Measurements from ENCODE around the gene FNDC3B.

DNA sequence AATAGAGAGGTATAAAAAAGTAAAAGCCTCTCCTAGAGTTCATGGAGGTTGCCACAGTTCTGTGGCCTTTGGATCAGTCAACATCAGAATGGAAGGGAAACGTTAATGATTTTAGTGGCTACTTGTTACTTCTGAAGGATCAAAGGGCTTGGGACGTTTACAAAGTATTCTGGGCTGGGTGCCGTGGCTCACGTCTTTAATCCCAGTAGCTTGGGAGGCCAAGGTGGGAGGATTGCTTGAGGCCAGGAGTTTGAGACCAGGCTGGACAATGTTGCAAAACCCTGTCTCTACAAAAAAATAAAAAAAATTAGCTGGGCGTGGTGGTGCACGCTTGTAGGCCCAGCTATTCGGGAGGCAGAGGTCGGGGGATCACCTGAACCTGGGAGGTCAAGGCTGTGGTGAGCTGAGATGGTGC, 44.6 kb downstream of the FNDC3B start:
- TF ChIP-seq EZH2 (optimal IDR thresholded peaks at IDR 0.05; ENCODE audit: low read depth, low read length), result no peak
- TF ChIP-seq, protein P1, sequence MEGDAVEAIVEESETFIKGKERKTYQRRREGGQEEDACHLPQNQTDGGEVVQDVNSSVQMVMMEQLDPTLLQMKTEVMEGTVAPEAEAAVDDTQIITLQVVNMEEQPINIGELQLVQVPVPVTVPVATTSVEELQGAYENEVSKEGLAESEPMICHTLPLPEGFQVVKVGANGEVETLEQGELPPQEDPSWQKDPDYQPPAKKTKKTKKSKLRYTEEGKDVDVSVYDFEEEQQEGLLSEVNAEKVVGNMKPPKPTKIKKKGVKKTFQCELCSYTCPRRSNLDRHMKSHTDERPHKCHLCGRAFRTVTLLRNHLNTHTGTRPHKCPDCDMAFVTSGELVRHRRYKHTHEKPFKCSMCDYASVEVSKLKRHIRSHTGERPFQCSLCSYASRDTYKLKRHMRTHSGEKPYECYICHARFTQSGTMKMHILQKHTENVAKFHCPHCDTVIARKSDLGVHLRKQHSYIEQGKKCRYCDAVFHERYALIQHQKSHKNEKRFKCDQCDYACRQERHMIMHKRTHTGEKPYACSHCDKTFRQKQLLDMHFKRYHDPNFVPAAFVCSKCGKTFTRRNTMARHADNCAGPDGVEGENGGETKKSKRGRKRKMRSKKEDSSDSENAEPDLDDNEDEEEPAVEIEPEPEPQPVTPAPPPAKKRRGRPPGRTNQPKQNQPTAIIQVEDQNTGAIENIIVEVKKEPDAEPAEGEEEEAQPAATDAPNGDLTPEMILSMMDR (IDR thresholded peaks at IDR 0.05; ENCODE audit: low read length), result no peak
